ENCODE data around the gene TTBK2. TPM values are rescaled to one million over a fixed set of nuclear protein-coding genes. Genes with fewer than 3 reads are reported as not detected.

Gene TTBK2
- polyA plus RNA-seq, 1 of the 3 experiments (the other 2 are of a cell fraction) = 4.5 TPM

DNA sequence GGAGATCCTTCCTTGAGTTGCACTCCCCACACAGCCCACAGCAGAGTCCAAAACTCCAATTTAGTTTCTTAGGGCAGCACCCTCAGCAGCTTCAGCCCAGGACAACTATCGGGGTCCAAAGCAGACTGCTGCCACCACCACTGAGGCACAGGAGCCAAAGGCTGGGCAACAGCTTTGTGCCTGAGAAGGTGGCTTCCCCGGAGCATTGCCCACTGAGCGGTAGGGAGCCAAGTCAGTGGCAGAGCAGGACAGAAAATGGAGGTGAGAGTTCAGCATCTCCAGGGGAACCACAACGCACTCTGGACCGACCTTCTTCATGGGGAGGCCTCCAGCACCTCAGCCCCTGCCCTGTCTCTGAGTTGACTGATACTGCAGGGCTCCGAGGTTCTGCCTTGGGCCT lies 227.1 kb downstream of the TTBK2 start:
- Histone ChIP-seq H3K9me2 (no peaks in the 10 kb centered on the region), H3K36me3 (replicated peaks in 1 of 2; ENCODE audit: control insufficient read depth in 1 of 2, insufficient read depth in 2 of 2, low read length in 1 of 2) (peaks cover 5 to 21% of the 10 kb centered on the region in 2 experiments), H3K4me3 (ENCODE audit: low read depth in 2 of 2, low read length in 1 of 2) (no peak overlapping the region), H3K4me2 (no peak overlapping the region), H4K20me1 (ENCODE audit: insufficient read depth) (no peaks in the 10 kb centered on the region), H3K79me2 (ENCODE audit: insufficient read depth) (no peaks in the 10 kb centered on the region), H3K27ac (ENCODE audit: low read depth in 2 of 2, low read length in 1 of 2) (no peak overlapping the region), H3K9ac (no peak overlapping the region), H3K9me3 (no peaks in the 10 kb centered on the region), H3F3A (replicated peaks; ENCODE audit: insufficient read depth) (peaks cover 4% of the 10 kb centered on the region), H2AFZ (ENCODE audit: low read depth) (no peak overlapping the region), H3K27me3 (ENCODE audit: insufficient read depth) (no peaks in the 10 kb centered on the region), H3K4me1 (ENCODE audit: control insufficient read depth in 1 of 2, insufficient read depth in 2 of 2, low read depth in 1 of 2, low read length in 1 of 2) (peaks cover 0 to 5% of the 10 kb centered on the region in 2 experiments; a peak in 1 of 4 replicates)
- TF ChIP-seq GATA2 (CRISPR knock-in tag; IDR thresholded peaks at IDR 0.05) (no peak), TCF12 (IDR thresholded peaks at IDR 0.05) (no peak), MXI1 (IDR thresholded peaks at IDR 0.05; ENCODE audit: low read depth, low read length) (no peak), NRF1 (IDR thresholded peaks at IDR 0.05; ENCODE audit: low read depth, low read length) (no peak), YY1 (IDR thresholded peaks at IDR 0.05; ENCODE audit: low read depth) (no peak), RCOR1 (IDR thresholded peaks at IDR 0.05; ENCODE audit: low read length) (no peak)
- TF ChIP-seq, protein P1, sequence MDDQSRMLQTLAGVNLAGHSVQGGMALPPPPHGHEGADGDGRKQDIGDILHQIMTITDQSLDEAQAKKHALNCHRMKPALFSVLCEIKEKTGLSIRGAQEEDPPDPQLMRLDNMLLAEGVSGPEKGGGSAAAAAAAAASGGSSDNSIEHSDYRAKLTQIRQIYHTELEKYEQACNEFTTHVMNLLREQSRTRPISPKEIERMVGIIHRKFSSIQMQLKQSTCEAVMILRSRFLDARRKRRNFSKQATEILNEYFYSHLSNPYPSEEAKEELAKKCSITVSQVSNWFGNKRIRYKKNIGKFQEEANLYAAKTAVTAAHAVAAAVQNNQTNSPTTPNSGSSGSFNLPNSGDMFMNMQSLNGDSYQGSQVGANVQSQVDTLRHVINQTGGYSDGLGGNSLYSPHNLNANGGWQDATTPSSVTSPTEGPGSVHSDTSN (IDR thresholded peaks at IDR 0.05) = no peak
- TF ChIP-seq, protein P2, sequence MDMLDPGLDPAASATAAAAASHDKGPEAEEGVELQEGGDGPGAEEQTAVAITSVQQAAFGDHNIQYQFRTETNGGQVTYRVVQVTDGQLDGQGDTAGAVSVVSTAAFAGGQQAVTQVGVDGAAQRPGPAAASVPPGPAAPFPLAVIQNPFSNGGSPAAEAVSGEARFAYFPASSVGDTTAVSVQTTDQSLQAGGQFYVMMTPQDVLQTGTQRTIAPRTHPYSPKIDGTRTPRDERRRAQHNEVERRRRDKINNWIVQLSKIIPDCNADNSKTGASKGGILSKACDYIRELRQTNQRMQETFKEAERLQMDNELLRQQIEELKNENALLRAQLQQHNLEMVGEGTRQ (IDR thresholded peaks at IDR 0.05; ENCODE audit: borderline replicate concordance, low read depth, low read length) = no peak
- TF ChIP-seq, protein P3, sequence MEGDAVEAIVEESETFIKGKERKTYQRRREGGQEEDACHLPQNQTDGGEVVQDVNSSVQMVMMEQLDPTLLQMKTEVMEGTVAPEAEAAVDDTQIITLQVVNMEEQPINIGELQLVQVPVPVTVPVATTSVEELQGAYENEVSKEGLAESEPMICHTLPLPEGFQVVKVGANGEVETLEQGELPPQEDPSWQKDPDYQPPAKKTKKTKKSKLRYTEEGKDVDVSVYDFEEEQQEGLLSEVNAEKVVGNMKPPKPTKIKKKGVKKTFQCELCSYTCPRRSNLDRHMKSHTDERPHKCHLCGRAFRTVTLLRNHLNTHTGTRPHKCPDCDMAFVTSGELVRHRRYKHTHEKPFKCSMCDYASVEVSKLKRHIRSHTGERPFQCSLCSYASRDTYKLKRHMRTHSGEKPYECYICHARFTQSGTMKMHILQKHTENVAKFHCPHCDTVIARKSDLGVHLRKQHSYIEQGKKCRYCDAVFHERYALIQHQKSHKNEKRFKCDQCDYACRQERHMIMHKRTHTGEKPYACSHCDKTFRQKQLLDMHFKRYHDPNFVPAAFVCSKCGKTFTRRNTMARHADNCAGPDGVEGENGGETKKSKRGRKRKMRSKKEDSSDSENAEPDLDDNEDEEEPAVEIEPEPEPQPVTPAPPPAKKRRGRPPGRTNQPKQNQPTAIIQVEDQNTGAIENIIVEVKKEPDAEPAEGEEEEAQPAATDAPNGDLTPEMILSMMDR (IDR thresholded peaks at IDR 0.05) = no peak
- POLR2A ChIA-PET = no interaction called here
- CTCF ChIA-PET = interaction anchor here (1.8 to 4.8 kb wide), 4 partner anchors 11 to 233 kb away, joined by 5 to 25 read pairs (median 12); no protein-coding TSS in a partner anchor
- DNase-seq = no peak
- WGBS (ENCODE audit: low lambda C conversion rate) = 100% methylated on average over 3 of the region's 6 CpGs

DNA sequence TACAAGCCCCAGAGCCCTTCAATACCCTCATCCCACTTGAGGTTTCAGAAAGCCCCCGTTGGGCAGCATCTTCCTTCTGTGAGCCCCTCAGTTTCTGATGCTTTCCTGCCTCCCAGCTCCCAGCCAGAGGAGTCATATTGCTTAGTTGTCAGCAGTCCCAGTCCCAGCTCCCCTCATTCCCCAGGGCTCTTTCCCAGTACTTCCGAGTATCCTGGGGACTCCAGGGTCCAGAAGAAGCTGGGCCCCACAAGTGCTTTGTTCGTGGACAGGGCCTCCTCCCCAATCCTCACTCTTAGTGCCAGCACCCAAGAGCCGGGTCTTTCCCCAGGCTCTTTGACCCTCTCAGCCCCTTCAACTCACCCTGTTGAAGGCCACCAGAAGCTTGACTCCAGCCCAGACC lies 227.6 kb downstream of the TTBK2 start:
- peaks cover 4% of the 10 kb centered on the region for H3F3A ChIP-seq (replicated peaks; ENCODE audit: insufficient read depth)
- H3K9ac ChIP-seq = no peak overlapping the region
- no peaks in the 10 kb centered on the region for H3K9me2 ChIP-seq
- CTCF ChIA-PET = interaction anchor here (1.8 to 4.8 kb wide), 2 partner anchors 12 to 233 kb away, joined by 5 to 25 read pairs; no protein-coding TSS in a partner anchor
- peaks cover 5 to 24% of the 10 kb centered on the region in 2 experiments for H3K36me3 ChIP-seq (replicated peaks in 1 of 2; ENCODE audit: control insufficient read depth in 1 of 2, insufficient read depth in 2 of 2, low read length in 1 of 2)
- no peak overlapping the region for H3K27ac ChIP-seq (ENCODE audit: low read depth in 2 of 2, low read length in 1 of 2)
- POLR2A ChIA-PET = no interaction called here
- 100% methylated on average over 2 of the region's 4 CpGs for WGBS (ENCODE audit: low lambda C conversion rate)
- H3K4me3 ChIP-seq (ENCODE audit: low read depth in 2 of 2, low read length in 1 of 2) = no peak overlapping the region
- no peaks in the 10 kb centered on the region for H3K27me3 ChIP-seq (ENCODE audit: insufficient read depth)
- no peak overlapping the region for H2AFZ ChIP-seq (ENCODE audit: low read depth)
- no peak overlapping the region for H3K4me2 ChIP-seq
- no peaks in the 10 kb centered on the region for H3K79me2 ChIP-seq (ENCODE audit: insufficient read depth)
- H3K9me3 ChIP-seq = no peaks in the 10 kb centered on the region
- H4K20me1 ChIP-seq (ENCODE audit: insufficient read depth) = no peaks in the 10 kb centered on the region
- peaks cover 0 to 5% of the 10 kb centered on the region in 2 experiments; a peak in 1 of 4 replicates for H3K4me1 ChIP-seq (ENCODE audit: control insufficient read depth in 1 of 2, insufficient read depth in 2 of 2, low read depth in 1 of 2, low read length in 1 of 2)
- DNase-seq = no peak
- TF ChIP-seq FOXJ3 (CRISPR knock-in tag; IDR thresholded peaks at IDR 0.05) = no peak
- TF ChIP-seq FOSL2 (IDR thresholded peaks at IDR 0.05; ENCODE audit: borderline replicate concordance, low read depth) = no peak
- TF ChIP-seq GABPA (IDR thresholded peaks at IDR 0.05; ENCODE audit: low read depth) = no peak

Data from SK-N-SH (cell line).